KMS-11 (cell line): ENCODE measurements around the gene C9orf50.

ENCODE experiments used
- H2AFZ ChIP-seq: fragments of 200-600 bp; sonication (generic); 2 replicates; pipeline ENCODE4 v1.6.1; 2016; ENCODE audit warnings: antibody characterized with exemption, mixed run types, low read depth
- H3K27ac ChIP-seq: fragments of 200-600 bp; sonication (generic); 2 replicates; pipeline ENCODE4 v1.6.1; 2016; ENCODE audit warnings: mild to moderate bottlenecking, mixed run types
- H3K27me3 ChIP-seq: fragments of 200-600 bp; sonication (generic); 2 replicates; pipeline ENCODE4 v1.6.1; 2017; ENCODE audit warnings: mild to moderate bottlenecking, low read depth, mixed run types, moderate library complexity; ENCODE audit not compliant: insufficient read depth
- H3K36me3 ChIP-seq: fragments of 200-600 bp; sonication (generic); 2 replicates; pipeline ENCODE4 v1.6.1; 2017; ENCODE audit warnings: mild to moderate bottlenecking, mixed run types; ENCODE audit not compliant: insufficient read depth
- H3K4me1 ChIP-seq: fragments of 200-600 bp; sonication (generic); 2 replicates; pipeline ENCODE4 v1.6.1; 2016; ENCODE audit warnings: mild to moderate bottlenecking, low read depth, mixed run types; ENCODE audit not compliant: poor library complexity, severe bottlenecking
- H3K4me2 ChIP-seq: fragments of 200-600 bp; sonication (generic); 2 replicates; pipeline ENCODE4 v1.7.0; 2016; ENCODE audit warnings: mild to moderate bottlenecking, mixed run types
- H3K4me3 ChIP-seq: fragments of 200-600 bp; sonication (generic); IDR thresholded peaks from 2 replicates; pipeline ENCODE4 v1.6.1; 2017; ENCODE audit warnings: low read depth, low read length, mixed read lengths; ENCODE audit not compliant: insufficient read depth
- H3K79me2 ChIP-seq: fragments of 200-600 bp; sonication (generic); 2 replicates; pipeline ENCODE4 v1.6.1; 2016; ENCODE audit warnings: low read depth, mixed run types; ENCODE audit not compliant: insufficient read depth
- H3K9ac ChIP-seq: fragments of 200-600 bp; sonication (generic); 2 replicates; pipeline ENCODE4 v1.6.1; 2016; ENCODE audit warnings: mild to moderate bottlenecking, mixed run types
- H4K20me1 ChIP-seq: fragments of 200-600 bp; sonication (generic); 2 replicates; pipeline ENCODE4 v1.6.1; 2016; ENCODE audit warnings: mild to moderate bottlenecking, mixed run types; ENCODE audit not compliant: insufficient read depth
- TF ChIP-seq, protein P1 (sequence below): fragments of 200-600 bp; sonication (generic); conservative IDR thresholded peaks from 2 replicates; pipeline ENCODE4 v1.6.1; 2017; ENCODE audit warnings: low read depth, mild to moderate bottlenecking, antibody characterized with exemption, low read length, moderate library complexity, mixed read lengths

Gene C9orf50

DNA sequence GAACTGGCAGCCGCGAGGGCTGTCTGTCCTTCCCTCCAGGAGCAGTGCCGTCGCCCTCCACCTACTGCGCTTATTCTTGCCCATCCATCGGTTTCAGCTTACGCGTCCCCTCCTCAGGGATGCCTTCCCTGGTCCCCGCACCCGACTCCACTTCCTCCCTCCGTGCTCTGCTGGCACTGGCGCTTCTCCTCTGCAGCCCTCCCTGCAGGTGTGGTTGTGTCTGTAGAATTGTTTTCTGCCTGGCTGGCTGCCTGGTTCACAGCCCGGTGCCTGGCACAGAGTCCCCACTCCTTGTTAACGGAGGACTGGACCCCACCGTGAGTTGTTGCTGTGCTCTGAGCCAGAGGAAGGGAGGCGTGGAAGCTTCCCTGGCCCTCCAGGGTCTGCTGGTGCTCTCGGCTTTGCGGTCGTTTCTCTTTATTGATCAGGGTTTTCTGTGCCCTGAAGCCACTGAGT lies 10.8 kb upstream of the C9orf50 start:
- TF ChIP-seq, protein P1, sequence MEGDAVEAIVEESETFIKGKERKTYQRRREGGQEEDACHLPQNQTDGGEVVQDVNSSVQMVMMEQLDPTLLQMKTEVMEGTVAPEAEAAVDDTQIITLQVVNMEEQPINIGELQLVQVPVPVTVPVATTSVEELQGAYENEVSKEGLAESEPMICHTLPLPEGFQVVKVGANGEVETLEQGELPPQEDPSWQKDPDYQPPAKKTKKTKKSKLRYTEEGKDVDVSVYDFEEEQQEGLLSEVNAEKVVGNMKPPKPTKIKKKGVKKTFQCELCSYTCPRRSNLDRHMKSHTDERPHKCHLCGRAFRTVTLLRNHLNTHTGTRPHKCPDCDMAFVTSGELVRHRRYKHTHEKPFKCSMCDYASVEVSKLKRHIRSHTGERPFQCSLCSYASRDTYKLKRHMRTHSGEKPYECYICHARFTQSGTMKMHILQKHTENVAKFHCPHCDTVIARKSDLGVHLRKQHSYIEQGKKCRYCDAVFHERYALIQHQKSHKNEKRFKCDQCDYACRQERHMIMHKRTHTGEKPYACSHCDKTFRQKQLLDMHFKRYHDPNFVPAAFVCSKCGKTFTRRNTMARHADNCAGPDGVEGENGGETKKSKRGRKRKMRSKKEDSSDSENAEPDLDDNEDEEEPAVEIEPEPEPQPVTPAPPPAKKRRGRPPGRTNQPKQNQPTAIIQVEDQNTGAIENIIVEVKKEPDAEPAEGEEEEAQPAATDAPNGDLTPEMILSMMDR, result no peak
- H3K27ac ChIP-seq, result no peak overlapping the region
- no peak overlapping the region for H2AFZ ChIP-seq
- no peaks in the 10 kb centered on the region for H3K27me3 ChIP-seq
- H3K36me3 ChIP-seq, result peaks cover 5% of the 10 kb centered on the region; the same call in 1 of the 2 replicates
- H3K4me3 ChIP-seq, result no peak overlapping the region
- H4K20me1 ChIP-seq, result peaks cover 16% of the 10 kb centered on the region
- no peak overlapping the region for H3K4me2 ChIP-seq
- peaks cover 29% of the 10 kb centered on the region for H3K4me1 ChIP-seq
- H3K9ac ChIP-seq, result no peak overlapping the region
- peaks cover 71% of the 10 kb centered on the region for H3K79me2 ChIP-seq

DNA sequence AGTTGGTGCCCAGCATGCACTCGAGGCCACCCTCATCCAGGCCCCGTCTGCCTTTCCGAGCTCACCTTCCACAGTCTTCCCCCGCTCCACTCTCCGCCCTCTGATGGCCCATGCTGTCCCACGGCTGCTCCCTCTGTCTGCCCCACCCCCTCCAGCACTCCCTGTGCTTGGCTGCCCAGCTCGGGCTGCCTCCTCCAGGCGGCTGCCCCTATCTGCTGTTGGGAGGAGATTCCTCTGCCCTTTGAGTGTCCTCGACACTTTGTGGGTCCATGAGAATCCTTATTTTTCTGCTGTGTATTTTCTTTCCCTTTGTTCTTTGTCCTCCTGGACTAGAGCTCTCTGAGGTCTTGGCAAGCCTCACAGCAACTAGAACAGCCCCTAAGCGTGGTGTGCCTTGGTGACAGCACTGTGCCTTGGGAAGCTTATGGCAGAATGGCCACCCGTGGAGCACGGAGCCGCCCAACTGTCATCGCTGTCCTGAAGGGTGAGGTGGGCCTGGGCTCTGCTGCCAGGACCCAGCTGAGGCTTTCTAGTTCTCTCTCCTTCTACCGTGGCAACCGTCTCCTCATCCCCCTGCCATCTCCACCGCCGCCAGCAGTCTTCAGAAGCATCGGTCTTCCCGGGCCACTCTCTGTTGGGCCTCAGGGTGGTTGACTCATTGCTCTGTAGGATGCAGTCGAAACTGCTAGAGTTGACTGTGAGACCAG lies 10.2 kb upstream of the C9orf50 start:
- H3K4me2 ChIP-seq, result no peak overlapping the region
- H3K79me2 ChIP-seq, result peaks cover 77% of the 10 kb centered on the region
- H4K20me1 ChIP-seq, result peaks cover 16% of the 10 kb centered on the region
- H3K4me1 ChIP-seq, result peaks cover 29% of the 10 kb centered on the region
- no peak overlapping the region for H3K9ac ChIP-seq
- H2AFZ ChIP-seq, result no peak overlapping the region
- H3K36me3 ChIP-seq, result peaks cover 5% of the 10 kb centered on the region; the same call in 1 of the 2 replicates
- H3K4me3 ChIP-seq, result no peak overlapping the region
- no peak overlapping the region for H3K27ac ChIP-seq
- TF ChIP-seq, protein P1, result no peak
- H3K27me3 ChIP-seq, result no peaks in the 10 kb centered on the region

DNA sequence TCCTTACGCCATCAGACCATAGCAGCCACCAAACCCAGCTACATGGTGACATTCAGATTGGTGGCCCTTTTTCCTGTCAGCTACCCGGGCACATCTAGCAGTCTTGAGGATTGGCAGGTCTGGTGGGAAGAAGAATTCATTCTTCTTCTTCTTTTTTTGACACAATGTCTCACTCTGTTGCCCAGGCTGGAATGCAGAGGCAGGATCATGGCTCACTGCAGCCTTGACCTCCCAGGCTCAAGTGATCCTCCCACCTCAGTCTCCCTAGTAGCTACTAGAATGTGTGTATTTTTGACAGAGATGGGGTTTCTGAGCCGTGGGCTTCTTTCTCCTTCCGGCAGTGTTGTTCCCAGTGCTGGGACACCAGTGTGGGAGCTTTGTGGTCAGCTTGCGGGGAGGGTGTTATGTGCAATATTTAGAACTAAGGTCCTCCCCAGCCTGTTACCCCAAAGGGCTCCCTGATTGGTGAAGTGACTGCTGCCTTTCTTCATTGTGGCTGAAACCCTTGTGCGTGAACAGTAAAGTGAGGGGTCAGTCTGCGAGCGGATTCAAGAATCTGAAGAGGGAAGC lies 8.4 kb upstream of the C9orf50 start:
- Histone ChIP-seq H3K4me1 (peaks cover 40% of the 10 kb centered on the region), H3K4me3 (no peak overlapping the region), H3K9ac (no peak overlapping the region), H3K36me3 (peaks cover 5% of the 10 kb centered on the region; the same call in 1 of the 2 replicates), H4K20me1 (peaks cover 16% of the 10 kb centered on the region), H3K79me2 (peaks cover 78% of the 10 kb centered on the region), H3K27ac (no peak overlapping the region), H3K4me2 (no peak overlapping the region), H3K27me3 (no peaks in the 10 kb centered on the region), H2AFZ (no peak overlapping the region)
- TF ChIP-seq, protein P1, result no peak

DNA sequence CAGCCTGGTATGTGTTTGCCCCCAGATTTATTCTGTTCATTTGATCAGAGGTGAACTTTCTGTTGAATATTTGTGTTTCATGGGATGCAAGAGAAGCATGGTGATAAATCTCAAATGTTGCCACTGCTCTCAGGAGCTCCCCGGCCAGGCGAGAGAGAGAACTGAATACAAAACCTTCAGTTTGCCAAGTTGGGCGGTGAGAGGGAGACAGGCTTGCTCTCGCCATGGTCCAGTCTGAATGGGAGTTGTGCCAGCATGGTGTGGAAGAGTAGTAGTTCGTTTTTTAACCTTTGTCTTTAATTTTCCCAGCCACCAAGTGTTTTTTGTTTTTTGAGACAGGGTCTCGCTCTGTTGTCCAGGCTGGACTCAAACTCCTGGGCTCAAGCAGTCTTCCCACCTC lies 7.8 kb upstream of the C9orf50 start:
- Histone ChIP-seq H3K27ac (no peak overlapping the region), H4K20me1 (peaks cover 16% of the 10 kb centered on the region), H3K4me2 (no peak overlapping the region; the same call in 1 of the 2 replicates), H2AFZ (no peak overlapping the region), H3K9ac (no peak overlapping the region), H3K36me3 (peaks cover 5% of the 10 kb centered on the region; the same call in 1 of the 2 replicates), H3K4me1 (peaks cover 41% of the 10 kb centered on the region), H3K79me2 (peaks cover 77% of the 10 kb centered on the region), H3K4me3 (no peak overlapping the region), H3K27me3 (no peaks in the 10 kb centered on the region)
- TF ChIP-seq, protein P1, result no peak
